Body of pancreas (tissue), 4 donors: Measurements from ENCODE around the gene CFAP299. TPM values are rescaled to one million over a fixed set of nuclear protein-coding genes. Genes with fewer than 3 reads are reported as not detected.

Source experiments
- ATAC-seq: fragments of 150-250 bp; one replicate; pipeline ENCODE4 v1.9.1; 2016
- DNase-seq, 4 donors: peaks; one replicate each; pipeline ENCODE4 v3.0.0-alpha.2; 2019
- H3K27ac ChIP-seq, 4 donors: fragments of 200-600 bp; sonication (generic); 1 replicate in 3 of 4; 2 replicates in 1 of 4; pipeline versions ENCODE4 v1.5.1 to v1.6.1; 2016 to 2019; ENCODE audit warnings: mild to moderate bottlenecking in 1 of 4, mixed read lengths in 1 of 4, moderate library complexity in 1 of 4
- H3K27me3 ChIP-seq, 2 donors: fragments of 200-600 bp; sonication (generic); one replicate each; pipeline ENCODE4 v1.6.0; 2016; ENCODE audit warnings: mild to moderate bottlenecking in 1 of 2
- H3K36me3 ChIP-seq, 2 donors: fragments of 200-600 bp; sonication (generic); replicated peaks in 1 of 2; 2 replicates each; pipeline ENCODE4 v1.5.1; 2016; ENCODE audit warnings: low read depth in 2 of 2; ENCODE audit not compliant: insufficient read depth in 1 of 2
- H3K4me1 ChIP-seq: fragments of 200-600 bp; sonication (generic); one replicate; pipeline ENCODE4 v1.6.0; 2016
- H3K4me3 ChIP-seq, 2 donors: fragments of 200-600 bp; sonication (generic); 1 replicate in 1 of 2; 2 replicates in 1 of 2; pipeline ENCODE4 v1.5.1; 2016 to 2019
- H3K9me3 ChIP-seq, 3 donors: fragments of 200-600 bp; sonication (generic); 1 replicate in 2 of 3; 2 replicates in 1 of 3; pipeline ENCODE4 v1.5.1; 2016
- CTCF ChIP-seq, 7 experiments: fragments of 450-650 bp in 4 of 7; fragments of 200-600 bp in 3 of 7; sonication (generic) in 3 of 7; IDR thresholded peaks; one replicate each; pipeline ENCODE4 v1.5.1; 2016 to 2019; ENCODE audit warnings: antibody characterized with exemption in 7 of 7
- POLR2A ChIP-seq, 3 donors: fragments of 450-650 bp; IDR thresholded peaks; one replicate each; pipeline ENCODE4 v1.6.1; 2016; ENCODE audit warnings: antibody characterized with exemption in 3 of 3, mild to moderate bottlenecking in 2 of 3
- WGBS, 2 donors: methylation state at CpG; one replicate each; pipeline ENCODE4 v1.1.5; 2017; 5-methylcytosine and 5-hydroxymethylcytosine counted together
- intact Hi-C: fragments of 100-400 bp; cut with DNase I; formaldehyde crosslinking; loops from one replicate; pipeline ENCODE4 v1.15.1; 2023
- total RNA-seq, 2 donors: library from RNA; depleted of rRNA; stranded (reverse); fragments of >200 nt; gene quantifications; one replicate each; pipeline ENCODE4 v1.1.0, GENCODE V29; 2016

The CFAP299 gene
- total RNA-seq, 2 donors from 2014 or later, result not detected

- intact Hi-C loops, result no loop called here
- Histone ChIP-seq H3K4me3 (no peak overlapping the region), H3K4me1 (no peaks in the 10 kb centered on the region), H3K27ac (no peak overlapping the region), H3K9me3 (no peaks in the 10 kb centered on the region), H3K36me3 (no peaks in the 10 kb centered on the region), H3K27me3 (no peaks in the 10 kb centered on the region)
- DNase-seq, result no peak
- ATAC-seq, result no peak
- 62 to 72% methylated on average over 2 of the region's 2 CpGs for WGBS, 2 donors
- TF ChIP-seq POLR2A (IDR thresholded peaks at IDR 0.05), result no peak
- no peak for TF ChIP-seq CTCF (IDR thresholded peaks at IDR 0.05)
These were observed 506.2 kb downstream of the CFAP299 start for GRCh38 chr4:80841587-80842281.

GRCh38 chr4:80846210-80846609 is 510.7 kb downstream of the CFAP299 start:
- DNase-seq, result no peak

DNA sequence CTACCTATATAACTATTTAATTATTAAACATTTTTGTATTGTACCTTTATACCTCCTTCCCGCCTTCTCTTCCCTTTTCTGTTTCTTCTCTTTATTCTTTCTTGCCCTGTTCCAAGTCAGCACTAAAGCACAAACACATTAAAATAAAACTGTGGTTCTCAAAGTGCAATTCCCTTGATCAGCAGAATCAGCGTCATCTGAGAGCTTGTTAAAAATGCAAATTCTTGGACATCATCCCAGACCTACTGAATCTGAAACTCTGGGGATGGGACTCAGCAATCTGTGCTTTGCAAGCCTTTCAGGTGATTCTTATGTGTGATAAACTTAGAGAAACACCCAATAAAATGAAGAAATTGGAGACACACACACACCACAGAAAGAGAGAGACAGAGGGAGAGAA is 516.5 kb downstream of the CFAP299 start:
- 61 to 66% methylated on average over 2 of the region's 2 CpGs for WGBS, 2 donors
- no peak for TF ChIP-seq POLR2A (IDR thresholded peaks at IDR 0.05)
- no peak for TF ChIP-seq CTCF (IDR thresholded peaks at IDR 0.05)
- ATAC-seq (no peak), DNase-seq (no peak)
- H3K36me3 ChIP-seq, result no peaks in the 10 kb centered on the region
- H3K4me1 ChIP-seq, result no peaks in the 10 kb centered on the region
- H3K9me3 ChIP-seq, result no peaks in the 10 kb centered on the region
- H3K27ac ChIP-seq, result no peak overlapping the region
- no peak overlapping the region for H3K4me3 ChIP-seq
- no peaks in the 10 kb centered on the region for H3K27me3 ChIP-seq
- intact Hi-C loops, result no loop called here

More at GRCh38 chr4:80846210-80846609, 510.7 kb downstream of the CFAP299 start:
- Histone ChIP-seq H3K4me1 (no peaks in the 10 kb centered on the region), H3K36me3 (no peaks in the 10 kb centered on the region), H3K27ac (no peak overlapping the region), H3K9me3 (no peaks in the 10 kb centered on the region), H3K27me3 (no peaks in the 10 kb centered on the region), H3K4me3 (no peak overlapping the region)
- no peak for TF ChIP-seq POLR2A (IDR thresholded peaks at IDR 0.05)
- no peak for TF ChIP-seq CTCF (IDR thresholded peaks at IDR 0.05)
- no peak for ATAC-seq
- intact Hi-C loops, result no loop called here

DNA sequence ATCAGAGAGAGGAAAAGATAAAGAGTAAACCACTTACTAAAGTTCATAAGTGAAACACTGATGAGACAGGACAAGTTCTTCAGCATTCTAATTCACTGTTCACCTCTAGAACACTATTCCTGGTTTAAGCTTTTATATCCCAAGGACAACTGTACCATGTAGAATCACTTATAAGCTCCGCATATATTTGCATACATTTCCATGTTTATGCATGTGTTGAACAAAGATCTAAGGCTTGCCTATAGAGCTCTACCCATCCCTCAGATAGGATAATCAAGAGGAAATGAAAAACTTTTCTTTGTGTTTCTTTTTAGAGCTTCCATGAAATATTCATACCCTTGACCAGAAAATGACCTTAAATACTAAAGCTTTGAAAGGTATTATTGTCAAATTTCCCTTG is 538.0 kb downstream of the CFAP299 start:
- DNase-seq (no peak), ATAC-seq (no peak)
- TF ChIP-seq CTCF (IDR thresholded peaks at IDR 0.05) (no peak), POLR2A (IDR thresholded peaks at IDR 0.05) (no peak)
- Histone ChIP-seq H3K4me3 (no peak overlapping the region), H3K4me1 (no peaks in the 10 kb centered on the region), H3K9me3 (no peaks in the 10 kb centered on the region), H3K27me3 (no peaks in the 10 kb centered on the region), H3K36me3 (no peaks in the 10 kb centered on the region), H3K27ac (no peak overlapping the region)
- intact Hi-C loops, result no loop called here
- 74 to 78% methylated on average over 1 of the region's 1 CpG for WGBS, 2 donors

- WGBS, 2 donors, result 75 to 85% methylated on average over 2 of the region's 2 CpGs
- DNase-seq (no peak), ATAC-seq (no peak)
- intact Hi-C loops, result no loop called here
- TF ChIP-seq CTCF (IDR thresholded peaks at IDR 0.05) (no peak), POLR2A (IDR thresholded peaks at IDR 0.05) (no peak)
- no peaks in the 10 kb centered on the region for H3K9me3 ChIP-seq
- H3K27ac ChIP-seq, result no peak overlapping the region
- no peaks in the 10 kb centered on the region for H3K27me3 ChIP-seq
- H3K4me3 ChIP-seq, result no peak overlapping the region
- H3K36me3 ChIP-seq, result no peaks in the 10 kb centered on the region
- H3K4me1 ChIP-seq, result no peaks in the 10 kb centered on the region
These were observed 539.4 kb downstream of the CFAP299 start for GRCh38 chr4:80874979-80875378.
